DMS53 treated with DMSO at 0.1 percent for 48 hours (cell line): ENCODE results near the gene SPATA2L.

Experiments
- DNase-seq: peaks from one replicate; lab custom pipeline; 2025; ENCODE audit not compliant: unreplicated experiment; lab: John Stamatoyannopoulos, UW

The SPATA2L gene, protein sequence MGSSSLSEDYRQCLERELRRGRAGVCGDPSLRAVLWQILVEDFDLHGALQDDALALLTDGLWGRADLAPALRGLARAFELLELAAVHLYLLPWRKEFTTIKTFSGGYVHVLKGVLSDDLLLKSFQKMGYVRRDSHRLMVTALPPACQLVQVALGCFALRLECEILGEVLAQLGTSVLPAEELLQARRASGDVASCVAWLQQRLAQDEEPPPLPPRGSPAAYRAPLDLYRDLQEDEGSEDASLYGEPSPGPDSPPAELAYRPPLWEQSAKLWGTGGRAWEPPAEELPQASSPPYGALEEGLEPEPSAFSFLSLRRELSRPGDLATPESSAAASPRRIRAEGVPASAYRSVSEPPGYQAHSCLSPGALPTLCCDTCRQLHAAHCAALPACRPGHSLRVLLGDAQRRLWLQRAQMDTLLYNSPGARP

GRCh38 chr16:89701425-89702406 is at the start of gene SPATA2L:
Gene SPATA2L, minus strand, starts transcription at chr16:89701705. Its CDS starts 473 bp downstream, at chr16:89701232.
- DNase-seq = peak; percentile 84

- DNase-seq = no peak
These were observed 48.1 kb upstream of the SPATA2L start for GRCh38 chr16:89749637-89750036.

DNA sequence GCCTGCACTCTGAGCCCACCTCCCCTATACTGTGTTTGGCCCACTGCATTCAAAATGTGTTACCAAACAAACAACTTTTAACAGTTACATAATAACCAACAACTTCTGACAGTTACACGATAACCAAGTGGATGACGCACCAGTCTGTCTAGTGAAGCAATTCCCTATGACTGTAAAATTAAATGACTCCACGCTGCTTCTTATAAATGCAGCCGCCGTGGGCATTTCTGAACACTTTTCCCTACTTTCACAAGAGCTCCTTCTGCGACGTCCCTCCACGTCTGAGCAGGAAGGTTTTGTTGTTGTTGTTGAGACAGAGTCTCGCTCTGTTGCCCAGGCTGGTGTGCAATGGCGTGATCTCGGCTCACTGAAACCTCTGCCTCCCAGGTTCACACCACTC is 47.4 kb upstream of the SPATA2L start:
- no peak for DNase-seq

DNA sequence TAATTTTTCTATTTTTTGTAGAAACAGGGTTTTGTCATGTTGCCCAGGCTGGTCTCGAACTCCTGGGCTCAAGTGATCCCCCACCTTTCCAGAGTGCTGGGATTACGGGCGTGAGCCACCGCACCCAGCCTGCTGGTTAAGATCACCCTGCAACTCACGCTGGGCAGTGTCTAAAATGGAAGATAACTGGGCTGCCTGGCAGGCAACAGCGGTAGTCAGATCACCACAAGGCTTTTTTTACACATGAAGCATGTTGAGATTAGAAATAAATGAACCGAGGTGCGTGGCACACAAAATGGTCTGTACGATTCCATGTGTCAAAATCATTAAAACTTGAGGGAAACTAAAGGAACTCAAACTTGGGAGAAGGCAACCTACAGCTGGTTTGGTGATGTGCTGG is 46.6 kb upstream of the SPATA2L start:
- no peak for DNase-seq

DNA sequence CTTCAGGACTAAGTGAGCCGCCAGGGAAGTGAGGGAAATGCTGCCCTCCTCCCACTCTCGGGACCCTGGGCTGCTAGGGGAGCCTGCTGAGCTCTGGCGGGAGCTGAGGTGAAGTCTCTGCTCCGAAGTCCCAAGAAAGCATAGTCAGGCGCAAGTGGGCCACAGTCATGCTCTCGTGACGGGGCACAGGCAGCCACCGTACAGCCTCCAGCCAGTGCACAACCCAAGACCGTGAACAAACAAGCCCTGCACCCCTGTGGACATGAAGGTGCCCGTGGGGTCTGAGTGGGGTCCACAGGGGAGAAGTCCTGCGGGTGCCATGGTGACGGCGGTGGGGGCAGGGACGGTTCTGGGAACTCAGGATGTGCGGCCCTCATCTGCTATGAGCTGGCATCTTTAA is 44.5 kb upstream of the SPATA2L start:
- DNase-seq = no peak

DNA sequence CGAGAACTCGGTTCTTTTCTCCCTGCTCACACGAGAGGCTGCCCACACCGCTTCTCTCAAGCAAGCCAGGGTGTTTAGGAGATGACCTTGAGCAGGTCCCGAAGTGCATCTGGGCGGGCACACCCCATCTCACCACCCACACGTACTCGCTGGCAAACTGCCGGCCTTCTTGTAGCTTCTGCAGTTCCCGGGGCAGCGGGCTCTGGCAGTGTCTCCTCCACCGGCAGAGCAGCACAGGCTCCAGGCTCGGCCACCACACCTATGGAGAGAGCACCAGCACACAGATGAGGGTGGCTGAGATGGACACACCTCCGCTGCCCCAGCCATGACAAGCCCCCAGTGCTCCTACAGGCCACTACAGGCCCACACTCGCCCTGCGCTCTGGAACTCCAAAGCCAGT is 43.3 kb upstream of the SPATA2L start:
- DNase-seq = no peak

DNA sequence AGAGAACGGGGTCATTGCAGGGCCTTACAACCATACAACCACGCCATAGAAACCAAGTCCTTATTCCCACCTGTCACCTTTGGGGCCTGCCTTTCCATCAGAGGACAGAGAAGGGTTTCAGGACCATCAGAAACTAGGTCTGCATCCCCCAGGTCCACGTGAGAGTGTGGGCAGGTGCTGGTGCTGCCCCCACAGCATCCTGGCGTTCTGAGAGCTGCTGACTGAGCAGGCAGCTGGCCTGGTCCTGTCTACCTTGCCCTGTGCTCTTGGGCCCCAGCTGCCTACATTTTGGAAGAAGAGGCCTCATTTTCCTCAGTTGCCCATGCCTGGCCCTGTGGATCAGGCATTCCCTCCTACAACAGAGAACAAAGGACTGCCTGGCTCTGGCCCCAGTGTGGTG is 41.4 kb upstream of the SPATA2L start:
- DNase-seq = no peak

DNA sequence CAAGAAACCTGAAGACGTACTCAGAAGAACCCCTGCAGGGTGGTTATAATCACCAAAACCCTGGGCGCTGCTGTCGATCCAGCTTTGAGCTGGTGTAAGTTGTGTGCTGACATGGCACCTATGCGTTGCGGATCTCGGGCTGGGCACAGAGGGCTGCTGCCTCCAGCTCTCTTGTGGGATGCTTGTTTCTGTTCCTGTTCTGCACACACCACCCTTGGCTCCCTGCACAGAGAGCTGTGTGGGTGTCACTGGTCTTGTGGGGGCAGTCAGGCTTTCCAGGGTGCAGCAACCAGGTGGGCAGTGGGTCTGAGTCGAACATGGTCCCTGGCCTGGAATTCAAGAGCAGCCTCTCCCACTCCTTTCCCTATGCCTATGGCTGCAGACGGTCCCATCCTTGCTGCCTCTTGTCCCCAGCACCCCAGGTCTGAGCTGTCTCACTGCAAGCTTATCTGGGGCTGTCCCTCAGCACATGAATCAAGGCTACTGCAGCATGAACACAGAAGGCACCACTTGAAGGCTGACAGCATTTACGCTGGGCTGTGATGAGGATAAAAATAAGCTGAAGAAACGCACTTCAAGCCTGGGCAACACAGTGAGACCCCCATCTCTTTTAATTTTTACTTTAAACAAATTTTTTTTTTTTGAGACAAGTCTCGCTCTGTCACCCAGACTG is 40.0 kb upstream of the SPATA2L start:
- no peak for DNase-seq

DNA sequence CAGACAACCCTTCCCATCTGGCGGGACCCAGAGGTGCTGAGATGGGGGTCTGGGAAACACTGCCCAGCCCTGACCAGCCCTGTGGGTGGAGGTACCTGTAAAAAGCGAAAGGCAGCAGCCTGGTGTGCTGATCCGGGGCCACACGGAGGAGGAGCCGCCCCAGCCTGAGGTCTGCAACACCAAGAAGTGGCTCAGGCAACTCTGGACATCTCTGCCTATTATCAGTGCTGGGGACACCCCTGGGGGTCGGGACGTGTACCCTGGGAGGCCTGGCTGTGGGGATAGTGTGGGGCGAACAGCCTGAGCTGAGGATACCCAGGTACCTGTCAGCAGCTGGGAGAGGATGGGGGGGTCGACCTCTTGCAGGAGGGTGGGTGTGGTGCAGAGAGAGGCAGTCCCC is 37.9 kb upstream of the SPATA2L start:
- no peak for DNase-seq

DNA sequence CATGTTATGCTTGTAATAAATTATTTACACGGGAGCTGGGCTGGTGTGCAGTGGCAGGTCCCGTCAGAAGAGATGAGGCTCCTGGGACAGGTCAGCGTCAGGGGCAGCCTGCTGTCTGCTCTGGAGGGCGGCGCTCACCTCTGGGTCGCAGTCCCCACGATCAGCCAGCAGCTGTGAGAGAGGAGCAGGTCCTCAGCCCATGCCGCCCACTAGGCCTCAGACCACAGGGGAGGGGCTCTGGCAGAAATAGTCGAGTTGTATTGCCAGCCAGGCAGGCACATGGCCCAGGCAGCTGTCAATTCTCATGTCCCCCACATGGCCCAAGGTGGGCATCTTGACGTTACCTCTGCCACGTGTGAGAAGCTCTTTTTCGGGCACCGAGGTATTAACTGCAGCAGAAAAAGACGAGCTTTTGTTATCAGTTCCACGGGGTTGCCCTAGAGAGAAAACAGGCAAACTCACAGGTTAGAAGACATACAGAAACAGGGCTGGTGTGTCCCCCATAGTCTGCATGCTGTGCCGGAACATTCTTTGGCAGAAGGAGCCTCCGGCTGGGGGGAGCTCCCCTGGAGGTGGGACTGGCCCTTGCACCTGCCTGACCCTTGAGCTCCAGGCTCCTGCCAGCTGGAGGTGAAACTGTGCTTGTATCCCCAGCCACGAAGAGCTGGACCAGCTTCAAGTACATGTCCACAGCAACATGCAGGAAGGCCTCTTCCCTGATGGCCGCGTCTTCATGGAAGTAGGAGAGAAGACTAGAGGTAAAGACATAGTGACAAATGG is 37.2 kb upstream of the SPATA2L start:
- DNase-seq = no peak

- DNase-seq = no peak
These were observed 36.5 kb upstream of the SPATA2L start for GRCh38 chr16:89738072-89738377.

DNA sequence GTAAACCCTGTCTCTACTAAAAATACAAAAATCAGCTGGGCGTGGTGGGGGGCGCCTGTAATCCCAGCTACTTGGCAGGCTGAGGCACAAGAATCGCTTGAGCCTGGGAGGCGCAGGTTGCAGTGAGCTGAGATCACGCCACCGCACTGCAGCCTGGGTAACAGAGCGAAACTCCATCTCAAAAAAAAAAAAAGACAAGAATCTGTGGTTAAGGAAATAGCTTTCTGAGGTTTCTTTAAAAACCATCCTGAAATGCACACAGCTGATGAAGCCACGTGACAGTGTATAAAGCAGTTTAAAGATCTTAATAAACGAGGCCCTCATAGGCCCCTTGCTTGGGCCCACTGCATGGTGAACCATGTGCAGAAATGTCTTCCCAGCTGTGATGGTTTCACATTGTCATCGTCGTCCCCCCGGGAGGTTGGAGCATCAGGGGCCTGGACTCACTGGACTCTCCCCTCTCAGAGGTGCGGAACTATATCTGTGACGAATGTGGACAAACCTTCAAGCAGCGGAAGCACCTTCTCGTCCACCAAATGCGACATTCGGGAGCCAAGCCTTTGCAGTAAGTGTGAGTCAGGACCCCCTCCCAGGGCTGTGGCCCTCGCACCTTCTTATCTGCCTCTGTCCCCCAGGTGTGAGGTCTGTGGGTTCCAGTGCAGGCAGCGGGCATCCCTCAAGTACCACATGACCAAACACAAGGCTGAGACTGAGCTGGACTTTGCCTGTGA is 36.0 kb upstream of the SPATA2L start:
- no peak for DNase-seq

GRCh38 chr16:89736554-89736953 is 35.0 kb upstream of the SPATA2L start:
- no peak for DNase-seq

DNA sequence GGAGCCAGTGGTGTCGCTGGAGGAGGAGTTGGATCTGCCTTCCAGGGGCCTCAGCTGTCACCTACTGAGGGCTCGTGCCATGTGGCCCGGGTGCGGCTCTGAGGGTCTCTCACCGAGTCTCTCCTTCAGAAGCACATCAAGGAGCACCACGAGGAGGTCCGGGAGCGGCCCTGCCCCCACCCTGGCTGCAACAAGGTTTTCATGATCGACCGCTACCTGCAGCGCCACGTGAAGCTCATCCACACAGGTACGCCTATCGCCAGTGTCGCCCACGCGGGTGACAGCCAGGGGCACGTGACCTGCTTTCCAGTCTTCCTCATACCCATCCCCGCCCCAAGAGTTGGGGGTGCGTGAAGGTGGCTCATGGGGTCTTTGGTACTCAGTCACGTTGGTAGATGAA is 32.3 kb upstream of the SPATA2L start:
- DNase-seq = no peak

DNA sequence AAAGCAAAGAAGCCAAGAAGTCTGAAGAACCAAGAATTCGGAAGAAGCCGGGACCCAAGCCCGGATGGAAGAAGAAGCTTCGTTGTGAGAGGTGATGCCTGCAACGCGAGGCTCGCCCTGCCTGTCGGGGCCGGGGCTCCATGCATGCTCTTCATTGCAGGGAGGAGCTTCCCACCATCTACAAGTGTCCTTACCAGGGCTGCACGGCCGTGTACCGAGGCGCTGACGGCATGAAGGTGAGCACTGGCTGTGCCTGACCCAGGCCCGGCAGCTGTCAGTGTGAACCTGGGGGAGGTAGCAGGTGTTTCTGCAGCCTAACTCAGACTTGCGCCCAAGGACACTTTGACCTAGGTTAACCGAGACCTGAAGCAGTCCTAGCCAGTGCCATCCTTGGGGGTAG is 31.8 kb upstream of the SPATA2L start:
- no peak for DNase-seq

GRCh38 chr16:89732918-89733242 is 31.4 kb upstream of the SPATA2L start:
- no peak for DNase-seq

DNA sequence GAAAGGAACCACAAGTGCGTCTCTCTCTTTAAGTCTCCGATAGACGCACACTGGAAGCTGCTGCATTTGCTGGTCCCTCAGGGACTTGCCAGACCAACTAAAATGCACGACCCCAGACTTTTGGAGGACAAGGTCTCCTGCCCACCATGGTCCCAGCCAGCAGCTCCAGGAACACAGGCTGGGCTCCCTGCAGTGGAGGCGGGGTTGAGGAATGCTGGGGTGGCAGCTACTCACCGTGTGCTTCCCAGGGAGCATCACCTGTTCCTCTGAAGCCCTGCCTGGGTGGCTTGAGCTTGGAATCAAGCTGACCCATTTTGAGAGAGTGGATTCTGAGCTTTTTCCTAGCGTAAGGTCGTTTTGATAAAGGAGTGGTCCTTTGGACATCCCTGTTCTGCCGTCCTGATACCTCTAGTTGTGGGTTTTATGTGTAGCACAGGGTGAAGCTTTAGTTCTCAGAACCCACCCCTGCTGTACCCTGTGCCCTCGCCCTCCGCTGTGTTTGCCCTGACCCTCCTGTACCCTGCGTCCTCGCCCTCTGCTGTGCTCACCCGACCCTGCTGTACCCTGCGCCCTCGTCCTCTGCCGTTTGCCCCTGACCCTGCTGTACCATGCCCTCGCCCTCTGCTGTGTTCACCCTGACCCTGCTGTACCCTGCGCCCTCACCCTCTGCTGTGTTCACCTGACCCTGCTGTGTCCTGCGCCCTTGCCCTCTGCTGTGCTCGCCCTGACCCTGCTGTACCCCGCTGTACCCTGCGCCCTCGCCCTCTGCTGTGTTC is 30.8 kb upstream of the SPATA2L start:
- no peak for DNase-seq

DNA sequence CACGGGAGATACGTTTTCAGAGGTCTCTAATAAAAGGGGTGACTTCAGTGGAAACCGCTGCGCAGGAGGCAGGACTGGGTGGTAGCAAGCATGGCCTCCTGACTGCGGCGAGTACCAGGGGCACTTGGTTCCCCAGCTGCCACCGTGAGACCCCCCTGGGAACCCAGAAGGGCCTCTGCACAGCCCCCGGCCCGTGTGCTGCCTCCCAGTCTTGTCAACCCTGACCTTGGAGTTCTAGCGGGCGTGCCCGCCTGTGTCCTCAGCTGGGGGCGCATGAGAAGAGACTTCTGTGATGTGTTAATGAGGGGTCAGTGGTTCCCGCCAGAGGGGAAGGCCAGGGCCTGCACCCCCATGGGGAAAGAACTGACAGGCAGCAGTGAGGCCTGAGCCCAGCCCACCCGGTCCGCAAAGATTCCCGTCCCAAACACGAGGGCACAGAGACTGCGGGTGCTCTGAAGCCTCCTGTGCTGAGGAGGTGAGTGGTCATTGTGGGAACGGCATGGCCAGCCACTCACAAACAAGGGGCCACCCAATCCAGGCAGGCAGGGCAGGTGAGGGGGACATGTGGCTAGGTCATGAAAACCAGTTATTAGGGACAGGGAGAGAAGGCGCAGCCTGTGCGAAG is 29.2 kb upstream of the SPATA2L start:
- no peak for DNase-seq
